GM21619 (cell line): ENCODE measurements around the gene TAF6.
A peak's percentile ranks its signal among the peaks of the same experiment; 100 is the strongest.
"Not testable (repeated sequence)": the region's sequence is repeated elsewhere in the genome, so short reads cannot be mapped to it uniquely, and the experiment has no call there.

Source experiments
- ATAC-seq: cut with Tn5 transposase; IDR thresholded peaks from one replicate; pipeline ENCODE4 v1.9.1; 2021; ENCODE audit not compliant: unreplicated experiment

The TAF6 gene

GRCh38 chr7:100152937-100153666 lies 33.9 kb upstream of the TAF6 start:
- ATAC-seq: no peak

GRCh38 chr7:100152404-100152803 lies 33.2 kb upstream of the TAF6 start:
- ATAC-seq: no peak

GRCh38 chr7:100148559-100149328 lies 29.6 kb upstream of the TAF6 start, which contains the start of gene LAMTOR4:
Gene LAMTOR4, plus strand, starts transcription at chr7:100148918. Its CDS starts 55 bp downstream, at chr7:100148973.
- peak; percentile 98 for ATAC-seq

- ATAC-seq: no peak
Observed at GRCh38 chr7:100148225-100148558, 29.0 kb upstream of the TAF6 start.

GRCh38 chr7:100147278-100147677 lies 28.1 kb upstream of the TAF6 start:
- no peak for ATAC-seq

GRCh38 chr7:100146350-100146749 lies 27.2 kb upstream of the TAF6 start:
- not testable (repeated sequence) for ATAC-seq

- no peak for ATAC-seq
Observed at GRCh38 chr7:100142461-100142860, 23.3 kb upstream of the TAF6 start.

GRCh38 chr7:100141555-100141949 lies 22.4 kb upstream of the TAF6 start:
- no peak for ATAC-seq

GRCh38 chr7:100137851-100138760 lies 18.9 kb upstream of the TAF6 start:
- no peak for ATAC-seq

- ATAC-seq: peak; percentile 69
Observed at GRCh38 chr7:100132697-100133151, 13.6 kb upstream of the TAF6 start.

- no peak for ATAC-seq
Observed at GRCh38 chr7:100132126-100132525, 13.0 kb upstream of the TAF6 start.

- ATAC-seq: no peak
Observed at GRCh38 chr7:100130608-100131453, 11.7 kb upstream of the TAF6 start.

- ATAC-seq: not testable (repeated sequence)
Observed at GRCh38 chr7:100130220-100130607, 11.1 kb upstream of the TAF6 start.

GRCh38 chr7:100128637-100128963 lies 9.4 kb upstream of the TAF6 start:
- no peak for ATAC-seq

GRCh38 chr7:100127866-100128636 lies 8.9 kb upstream of the TAF6 start:
- ATAC-seq: no peak

GRCh38 chr7:100126931-100127865 lies 8.0 kb upstream of the TAF6 start, which contains the start of gene MBLAC1:
Gene MBLAC1, plus strand, starts transcription at chr7:100126967. Its CDS starts 429 bp downstream, at chr7:100127396.
- ATAC-seq: peak; percentile 58

GRCh38 chr7:100126239-100126930 lies 7.2 kb upstream of the TAF6 start:
- ATAC-seq: peak; percentile 15
